DND-41 (cell line): ENCODE measurements around the gene SLTM.
"Not testable (repeated sequence)": the region's sequence is repeated elsewhere in the genome, so short reads cannot be mapped to it uniquely, and the experiment has no call there.

ENCODE experiments used
- ATAC-seq: fragments of 200-7000 bp; cut with Tn5 transposase; 3 replicates; pipeline ENCODE4 v1.9.1; 2021; ENCODE audit warnings: low read depth; ENCODE audit not compliant: insufficient read depth
- DNase-seq: peaks from one replicate; pipeline ENCODE4 v3.0.0-alpha.2; 2020
- H2AFZ ChIP-seq: 2 replicates; pipeline ENCODE4 v1.6.0; 2012; ENCODE audit warnings: low read depth, low read length
- H3K27ac ChIP-seq: 2 replicates; pipeline ENCODE4 v1.5.1; 2012; ENCODE audit warnings: low read length, inconsistent platforms
- H3K27me3 ChIP-seq: fragments of 200-600 bp; sonication (generic); 2 replicates; pipeline ENCODE4 v1.6.0; 2012; ENCODE audit warnings: low read length, mild to moderate bottlenecking, inconsistent platforms; ENCODE audit not compliant: insufficient read depth, poor library complexity
- H3K36me3 ChIP-seq: 2 replicates; pipeline ENCODE4 v1.5.1; 2012; ENCODE audit warnings: low read length, inconsistent platforms; ENCODE audit not compliant: insufficient read depth
- H3K4me1 ChIP-seq: 2 replicates; pipeline ENCODE4 v1.5.1; 2012; ENCODE audit warnings: mild to moderate bottlenecking, low read length; ENCODE audit not compliant: insufficient read depth
- H3K4me2 ChIP-seq: 2 replicates; pipeline ENCODE4 v1.6.0; 2012; ENCODE audit warnings: mild to moderate bottlenecking, moderate library complexity, low read length, inconsistent platforms; ENCODE audit not compliant: insufficient read depth
- H3K4me3 ChIP-seq, 2 experiments: fragments of 200-600 bp in 1 of 2; shearing (Covaris generic) in 1 of 2; 2 replicates each; pipeline ENCODE4 v1.5.1; 2012 to 2016; ENCODE audit warnings: inconsistent platforms in 2 of 2, low read length in 2 of 2, mild to moderate bottlenecking in 2 of 2, low read depth in 1 of 2, moderate library complexity in 1 of 2
- H3K79me2 ChIP-seq: 2 replicates; pipeline ENCODE4 v1.6.0; 2012; ENCODE audit warnings: low read length, inconsistent platforms; ENCODE audit not compliant: insufficient read depth
- H3K9ac ChIP-seq: 2 replicates; pipeline ENCODE4 v1.6.0; 2012; ENCODE audit warnings: low read depth, mild to moderate bottlenecking, inconsistent platforms, low read length, moderate library complexity
- H3K9me3 ChIP-seq: 2 replicates; pipeline ENCODE4 v1.5.1; 2012; ENCODE audit warnings: low read length, moderate library complexity, mild to moderate bottlenecking, inconsistent platforms; ENCODE audit not compliant: insufficient read depth, severe bottlenecking
- H4K20me1 ChIP-seq: 2 replicates; pipeline ENCODE4 v1.6.0; 2012; ENCODE audit warnings: low read length; ENCODE audit not compliant: insufficient read depth
- EZH2 ChIP-seq: IDR thresholded peaks from 3 replicates; pipeline ENCODE4 v1.6.1; 2012; ENCODE audit warnings: borderline replicate concordance, low read depth, mild to moderate bottlenecking, moderate library complexity, low read length, inconsistent platforms; ENCODE audit not compliant: severe bottlenecking
- TF ChIP-seq, protein P1 (sequence below): IDR thresholded peaks from 2 replicates; pipeline ENCODE4 v1.5.1; 2012; ENCODE audit warnings: borderline replicate concordance, low read length, moderate library complexity, mild to moderate bottlenecking; ENCODE audit not compliant: poor library complexity, severe bottlenecking; ENCODE audit errors: extremely low read depth

The SLTM gene

DNA sequence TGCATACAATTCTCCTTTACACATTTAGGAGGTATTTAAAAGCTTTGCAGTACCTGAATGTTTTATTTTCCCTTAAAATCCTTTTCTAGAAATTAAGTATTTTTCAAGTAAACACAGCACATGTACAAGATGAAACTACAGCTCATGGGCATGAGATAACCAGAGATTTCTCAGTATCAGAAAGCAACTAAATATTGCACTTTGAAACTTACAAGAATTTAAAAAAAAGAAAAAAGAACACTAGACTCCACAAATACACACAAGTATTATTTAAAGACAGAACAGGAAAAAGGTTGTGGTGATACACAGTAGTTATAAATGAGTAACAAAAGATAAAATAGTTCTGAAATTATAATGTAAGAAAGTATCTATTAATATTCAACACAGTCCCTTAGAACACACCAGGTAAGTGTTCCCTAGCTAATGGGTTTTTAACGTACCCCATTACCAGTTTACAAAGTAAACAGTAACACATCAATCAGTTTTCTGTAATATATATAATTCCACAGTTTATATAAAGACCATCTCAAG lies 35.3 kb downstream of the SLTM start:
- peaks cover 84% of the 10 kb centered on the region for H3K36me3 ChIP-seq
- ATAC-seq: no peak

DNA sequence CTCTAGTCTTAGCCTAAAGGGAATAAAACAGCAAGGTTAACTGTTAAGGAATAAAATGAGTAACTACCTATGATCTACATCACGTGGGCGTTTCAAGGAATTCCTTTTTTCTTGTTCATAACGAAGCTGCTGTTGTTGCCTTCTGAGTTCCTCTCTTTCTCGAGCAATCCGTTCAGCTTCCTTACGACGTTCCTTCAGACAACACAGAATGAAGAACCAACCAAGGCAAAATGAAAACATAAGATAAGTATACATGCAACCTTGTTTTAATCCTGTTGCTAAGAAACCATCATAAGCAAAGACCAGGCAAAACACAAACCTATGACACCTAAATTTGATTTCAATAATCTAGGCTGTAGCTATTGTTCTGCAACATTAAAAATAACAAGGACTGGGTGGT lies 44.1 kb downstream of the SLTM start:
- peaks cover 96% of the 10 kb centered on the region for H3K36me3 ChIP-seq
- no peaks in the 10 kb centered on the region for H3K9me3 ChIP-seq
- TF ChIP-seq EZH2: no peak
- TF ChIP-seq, protein P1, sequence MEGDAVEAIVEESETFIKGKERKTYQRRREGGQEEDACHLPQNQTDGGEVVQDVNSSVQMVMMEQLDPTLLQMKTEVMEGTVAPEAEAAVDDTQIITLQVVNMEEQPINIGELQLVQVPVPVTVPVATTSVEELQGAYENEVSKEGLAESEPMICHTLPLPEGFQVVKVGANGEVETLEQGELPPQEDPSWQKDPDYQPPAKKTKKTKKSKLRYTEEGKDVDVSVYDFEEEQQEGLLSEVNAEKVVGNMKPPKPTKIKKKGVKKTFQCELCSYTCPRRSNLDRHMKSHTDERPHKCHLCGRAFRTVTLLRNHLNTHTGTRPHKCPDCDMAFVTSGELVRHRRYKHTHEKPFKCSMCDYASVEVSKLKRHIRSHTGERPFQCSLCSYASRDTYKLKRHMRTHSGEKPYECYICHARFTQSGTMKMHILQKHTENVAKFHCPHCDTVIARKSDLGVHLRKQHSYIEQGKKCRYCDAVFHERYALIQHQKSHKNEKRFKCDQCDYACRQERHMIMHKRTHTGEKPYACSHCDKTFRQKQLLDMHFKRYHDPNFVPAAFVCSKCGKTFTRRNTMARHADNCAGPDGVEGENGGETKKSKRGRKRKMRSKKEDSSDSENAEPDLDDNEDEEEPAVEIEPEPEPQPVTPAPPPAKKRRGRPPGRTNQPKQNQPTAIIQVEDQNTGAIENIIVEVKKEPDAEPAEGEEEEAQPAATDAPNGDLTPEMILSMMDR: no peak
- H3K9ac ChIP-seq: no peak overlapping the region
- no peaks in the 10 kb centered on the region for H3K79me2 ChIP-seq
- no peaks in the 10 kb centered on the region for H3K27me3 ChIP-seq
- no peak overlapping the region for H2AFZ ChIP-seq
- H4K20me1 ChIP-seq: no peaks in the 10 kb centered on the region; the same call in 1 of the 2 replicates
- DNase-seq: no peak
- ATAC-seq: no peak
- no peak overlapping the region for H3K27ac ChIP-seq
- no peak overlapping the region for H3K4me2 ChIP-seq
- H3K4me1 ChIP-seq: no peaks in the 10 kb centered on the region
- no peak overlapping the region for H3K4me3 ChIP-seq

More for the DNA sequence above, 35.3 kb downstream of the SLTM start:
- H2AFZ ChIP-seq: no peak overlapping the region
- H3K27me3 ChIP-seq: no peaks in the 10 kb centered on the region
- H3K4me3 ChIP-seq: no peak overlapping the region
- TF ChIP-seq EZH2: no peak
- TF ChIP-seq, protein P1: no peak
- H3K9me3 ChIP-seq: no peaks in the 10 kb centered on the region
- no peak for DNase-seq
- H3K4me1 ChIP-seq: no peaks in the 10 kb centered on the region
- H3K79me2 ChIP-seq: peaks cover 23% of the 10 kb centered on the region
- no peaks in the 10 kb centered on the region for H4K20me1 ChIP-seq
- no peak overlapping the region for H3K4me2 ChIP-seq
- no peak overlapping the region for H3K27ac ChIP-seq
- H3K9ac ChIP-seq: no peak overlapping the region

DNA sequence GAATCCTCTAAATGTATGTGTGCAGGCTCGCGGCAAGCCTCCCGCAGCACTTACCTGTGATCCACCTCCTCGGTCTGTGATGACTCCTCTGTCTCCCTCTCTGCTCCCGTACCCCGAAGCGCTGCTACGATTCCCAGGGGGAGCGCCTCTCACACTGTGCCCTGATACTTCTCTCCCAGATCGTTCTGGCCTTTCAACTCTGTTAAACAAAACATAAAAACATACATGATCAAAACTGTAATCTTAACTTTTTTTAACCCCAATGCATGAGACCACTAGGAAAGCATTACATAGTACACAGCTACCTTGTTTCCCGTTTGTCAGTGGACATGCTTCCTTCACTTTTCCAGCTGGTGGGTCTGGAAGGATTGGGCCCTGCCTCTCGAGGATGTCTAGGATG lies 46.6 kb downstream of the SLTM start:
- H3K27me3 ChIP-seq: no peaks in the 10 kb centered on the region
- no peaks in the 10 kb centered on the region; the same call in 1 of the 2 replicates for H4K20me1 ChIP-seq
- no peak overlapping the region for H3K9ac ChIP-seq
- H3K4me1 ChIP-seq: no peaks in the 10 kb centered on the region
- TF ChIP-seq, protein P1: no peak
- TF ChIP-seq EZH2: no peak
- H3K27ac ChIP-seq: no peak overlapping the region
- no peak overlapping the region for H3K4me3 ChIP-seq
- H3K4me2 ChIP-seq: no peak overlapping the region
- no peaks in the 10 kb centered on the region for H3K79me2 ChIP-seq
- no peaks in the 10 kb centered on the region for H3K9me3 ChIP-seq
- peaks cover 95% of the 10 kb centered on the region for H3K36me3 ChIP-seq
- H2AFZ ChIP-seq: no peak overlapping the region
- no peak for ATAC-seq
- DNase-seq: no peak

DNA sequence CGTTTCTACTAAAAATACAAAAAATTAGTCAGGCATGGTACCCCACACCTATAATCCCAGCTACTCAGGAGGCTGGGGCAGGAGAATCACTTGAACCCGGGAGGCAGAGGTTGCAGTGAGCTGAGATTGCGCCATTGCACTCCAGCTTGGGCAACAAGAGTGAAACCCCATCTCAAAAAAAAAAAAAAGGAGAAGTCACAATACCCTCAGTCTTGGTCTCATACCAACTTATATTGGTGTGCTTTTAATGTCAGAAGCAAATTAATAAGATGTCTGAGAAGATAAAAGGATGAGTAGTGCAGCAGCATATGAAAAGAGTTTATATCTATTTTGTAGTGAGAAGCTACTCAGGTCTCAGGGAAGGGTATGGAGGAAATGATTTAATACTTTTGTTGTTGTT lies 49.6 kb downstream of the SLTM start:
- H3K36me3 ChIP-seq: peaks cover 97% of the 10 kb centered on the region
- not testable (repeated sequence) for H4K20me1 ChIP-seq, ATAC-seq, H3K79me2 ChIP-seq, H3K4me2 ChIP-seq, H3K27ac ChIP-seq, H3K9me3 ChIP-seq, H2AFZ ChIP-seq, DNase-seq, H3K9ac ChIP-seq, H3K4me3 ChIP-seq, H3K4me1 ChIP-seq, H3K27me3 ChIP-seq
